Sigmoid colon (tissue), 7 donors: Measurements from ENCODE around the gene ZC2HC1B. TPM values are rescaled to one million over a fixed set of nuclear protein-coding genes. Genes with fewer than 3 reads are reported as not detected.
A peak's percentile ranks its signal among the peaks of the same experiment; 100 is the strongest.

Experiments used
- DNase-seq: peaks from one replicate; pipeline ENCODE4 v3.0.0-alpha.2; 2019
- H3K27ac ChIP-seq, 4 donors: fragments of 200-600 bp; sonication (generic); one replicate each; pipeline ENCODE4 v1.5.1; 2016 to 2019; ENCODE audit warnings: mild to moderate bottlenecking in 1 of 4
- H3K27me3 ChIP-seq, 3 donors: fragments of 200-600 bp; sonication (generic); one replicate each; pipeline ENCODE4 v1.5.1; 2019; ENCODE audit warnings: mild to moderate bottlenecking in 1 of 3
- H3K36me3 ChIP-seq, 4 donors: fragments of 200-600 bp; sonication (generic); one replicate each; pipeline ENCODE4 v1.5.1; 2016 to 2019
- H3K4me1 ChIP-seq, 4 donors: fragments of 200-600 bp; sonication (generic); one replicate each; pipeline ENCODE4 v1.5.1; 2017 to 2019
- H3K4me3 ChIP-seq, 4 donors: fragments of 200-600 bp; sonication (generic); one replicate each; pipeline ENCODE4 v1.5.1; 2017 to 2019; ENCODE audit warnings: mild to moderate bottlenecking in 2 of 4, moderate library complexity in 1 of 4
- H3K9me3 ChIP-seq, 4 donors: fragments of 200-600 bp in 3 of 4; sonication (generic) in 3 of 4; one replicate each; pipeline versions ENCODE4 v1.5.1 to v1.6.1; 2013 to 2019
- CTCF ChIP-seq, 4 experiments: fragments of 450-650 bp in 3 of 4; fragments of 200-600 bp in 1 of 4; IDR thresholded peaks; one replicate each; pipeline ENCODE4 v1.5.1; 2016 to 2019; ENCODE audit warnings: antibody characterized with exemption in 4 of 4, mild to moderate bottlenecking in 3 of 4, moderate library complexity in 2 of 4
- EP300 ChIP-seq, 4 donors: sonication (generic); formaldehyde crosslinking; IDR thresholded peaks; one replicate each; pipeline ENCODE4 v1.6.1; 2017; ENCODE audit warnings: antibody characterized with exemption in 4 of 4
- POLR2A ChIP-seq, 2 donors: fragments of 450-650 bp; IDR thresholded peaks; one replicate each; pipeline ENCODE4 v1.6.1; 2016; ENCODE audit warnings: antibody characterized with exemption in 2 of 2, mild to moderate bottlenecking in 2 of 2, moderate library complexity in 2 of 2
- POLR2AphosphoS5 ChIP-seq, 4 donors: sonication (generic); formaldehyde crosslinking; IDR thresholded peaks; one replicate each; pipeline ENCODE4 v1.6.1; 2017; ENCODE audit warnings: antibody characterized with exemption in 4 of 4
- WGBS, 2 donors: extraction: QIAGEN DNeasy Blood & Tissue Kit; methylation state at CpG; one replicate each; pipeline ENCODE4 v1.1.7; 2013; 5-methylcytosine and 5-hydroxymethylcytosine counted together
- intact Hi-C: fragments of 100-400 bp; cut with DNase I; formaldehyde crosslinking; loops from one replicate; pipeline ENCODE4 v1.15.1; 2023
- polyA plus RNA-seq, 3 donors: library from polyadenylated mRNA; stranded (reverse); fragments of 200-250 nt; gene quantifications; one replicate each; pipeline ENCODE4 v1.2.3, GENCODE V29; 2013
- total RNA-seq, 4 donors: library from RNA; depleted of rRNA; stranded (reverse); fragments of >200 nt; gene quantifications; one replicate each; pipeline ENCODE4 v1.1.0, GENCODE V29; 2016
- donor health status: healthy with polysubstance abuse.
- donor health status: Bipolar disorder and iron deficiency.
- donor health status: healthy.

Gene ZC2HC1B
- total and polyA plus RNA-seq, 7 donors, result not detected

- H3K9me3 ChIP-seq, result no peaks in the 10 kb centered on the region
- no peaks in the 10 kb centered on the region for H3K27me3 ChIP-seq
- intact Hi-C loops, result no loop called here
- no peaks in the 10 kb centered on the region for H3K36me3 ChIP-seq
- H3K4me3 ChIP-seq, result no peak overlapping the region
- DNase-seq, result no peak
- H3K27ac ChIP-seq, result no peak overlapping the region
- WGBS, 2 donors, result 99 to 100% methylated on average over 1 of the region's 1 CpG
- TF ChIP-seq EP300 (IDR thresholded peaks at IDR 0.05), result no peak
- no peak for TF ChIP-seq POLR2AphosphoS5 (IDR thresholded peaks at IDR 0.05)
- no peak for TF ChIP-seq POLR2A (IDR thresholded peaks at IDR 0.05)
- no peak for TF ChIP-seq CTCF (IDR thresholded peaks at IDR 0.05)
- no peaks in the 10 kb centered on the region for H3K4me1 ChIP-seq
Observed at GRCh38 chr6:143885116-143885515, 20.8 kb downstream of the ZC2HC1B start.

- TF ChIP-seq POLR2AphosphoS5 (IDR thresholded peaks at IDR 0.05), result no peak
- no peak for TF ChIP-seq EP300 (IDR thresholded peaks at IDR 0.05)
- TF ChIP-seq POLR2A (IDR thresholded peaks at IDR 0.05), result no peak
- no peak for TF ChIP-seq CTCF (IDR thresholded peaks at IDR 0.05)
- no peak for DNase-seq
- no peaks in the 10 kb centered on the region for H3K27me3 ChIP-seq
- 84 to 98% methylated on average over 1 of the region's 1 CpG for WGBS, 2 donors
- H3K4me3 ChIP-seq, result no peak overlapping the region
- H3K36me3 ChIP-seq, result no peaks in the 10 kb centered on the region
- H3K4me1 ChIP-seq, result no peaks in the 10 kb centered on the region
- intact Hi-C loops, result no loop called here
- H3K27ac ChIP-seq, result no peak overlapping the region
- no peaks in the 10 kb centered on the region for H3K9me3 ChIP-seq
Observed at GRCh38 chr6:143894655-143895054, 30.4 kb downstream of the ZC2HC1B start.

GRCh38 chr6:143896126-143896860 is 32.0 kb downstream of the ZC2HC1B start:
- H3K9me3 ChIP-seq, result no peaks in the 10 kb centered on the region
- H3K4me3 ChIP-seq, result no peak overlapping the region
- no peak overlapping the region for H3K27ac ChIP-seq
- WGBS, 2 donors, result 19 to 77% methylated on average over 3 of the region's 3 CpGs
- no peak for DNase-seq
- H3K27me3 ChIP-seq, result no peaks in the 10 kb centered on the region
- H3K36me3 ChIP-seq, result no peaks in the 10 kb centered on the region
- TF ChIP-seq EP300 (IDR thresholded peaks at IDR 0.05) (no peak), POLR2AphosphoS5 (IDR thresholded peaks at IDR 0.05) (no peak), CTCF (IDR thresholded peaks at IDR 0.05) (no peak), POLR2A (IDR thresholded peaks at IDR 0.05) (no peak)
- H3K4me1 ChIP-seq, result peaks cover 0 to under 1% (median under 1%) of the 10 kb centered on the region in 4 donors
- intact Hi-C loops, result no loop called here

GRCh38 chr6:143900358-143900757 is 36.1 kb downstream of the ZC2HC1B start:
- H3K27ac ChIP-seq, result no peak overlapping the region
- no peak overlapping the region for H3K4me3 ChIP-seq
- H3K4me1 ChIP-seq, result peaks cover 0 to 18% (median 14%) of the 10 kb centered on the region in 4 donors
- DNase-seq, result no peak
- no peaks in the 10 kb centered on the region for H3K36me3 ChIP-seq
- intact Hi-C loops, result no loop called here
- H3K27me3 ChIP-seq, result no peaks in the 10 kb centered on the region
- WGBS, 2 donors, result 93 to 95% methylated on average over 2 of the region's 2 CpGs
- no peaks in the 10 kb centered on the region for H3K9me3 ChIP-seq
- no peak for TF ChIP-seq EP300 (IDR thresholded peaks at IDR 0.05)

- H3K4me1 ChIP-seq, result peaks cover 0 to 18% (median 14%) of the 10 kb centered on the region in 4 donors
- 60 to 76% methylated on average over 6 of the region's 6 CpGs for WGBS, 2 donors
- H3K27ac ChIP-seq, result peak overlapping the region; percentile 43 to 63 (median 45)
- DNase-seq, result peak; percentile 84
- intact Hi-C loops, result no loop called here
- no peaks in the 10 kb centered on the region for H3K27me3 ChIP-seq
- H3K4me3 ChIP-seq, result peak overlapping the region in 1 of 4 donors; percentile 0
- H3K36me3 ChIP-seq, result no peaks in the 10 kb centered on the region
- no peaks in the 10 kb centered on the region for H3K9me3 ChIP-seq
- TF ChIP-seq POLR2AphosphoS5 (IDR thresholded peaks at IDR 0.05), result peak; percentile 24 to 62 (median 53)
- no peak for TF ChIP-seq CTCF (IDR thresholded peaks at IDR 0.05)
Observed at GRCh38 chr6:143901885-143902750, 37.8 kb downstream of the ZC2HC1B start.
